ENCODE results near the gene DACH2.

DACH2 gene

DNA sequence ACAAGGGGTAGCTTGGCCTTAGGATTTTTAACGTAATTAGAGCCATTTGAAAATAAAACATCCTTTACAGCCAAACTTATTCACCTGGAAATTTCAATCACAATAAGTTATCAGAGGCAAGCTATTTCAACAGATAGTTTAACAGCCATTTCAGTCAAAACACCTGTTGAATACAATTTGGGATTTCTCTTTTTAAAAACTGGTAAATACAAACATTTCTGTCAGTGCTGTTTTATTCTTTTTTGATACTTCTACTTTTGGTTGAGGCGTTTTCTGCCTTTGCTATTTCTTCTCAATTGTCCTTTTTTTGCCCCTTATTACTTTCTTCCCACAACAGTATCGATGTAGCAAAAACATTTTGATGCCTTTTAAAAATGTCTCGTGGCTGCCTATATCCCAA lies 2.1 kb upstream of the DACH2 start:
- Histone ChIP-seq H3K9ac (ENCODE audit: low read length) (no peak overlapping the region), H3K79me2 (ENCODE audit: control insufficient read depth, insufficient read depth, low read length, poor library complexity) (no peaks in the 10 kb centered on the region), H3K79me1 (ENCODE audit: low read length) (no peaks in the 10 kb centered on the region), H4K12ac (ENCODE audit: low read depth, low read length) (no peak overlapping the region), H3K36me3 (ENCODE audit: control insufficient read depth in 1 of 2, insufficient read depth in 2 of 2, low read length in 2 of 2) (no peaks in the 10 kb centered on the region), H2BK120ac (ENCODE audit: insufficient read depth, low read length, poor library complexity) (no peak overlapping the region), H2AFZ (ENCODE audit: insufficient read depth, low read length, poor library complexity) (no peak overlapping the region), H2AK5ac (ENCODE audit: low read length) (no peak overlapping the region), H3K4me1 (ENCODE audit: control insufficient read depth in 1 of 2, insufficient read depth in 2 of 2, low read length in 2 of 2) (peaks cover 0 to 5% of the 10 kb centered on the region in 2 experiments), H3K23ac (ENCODE audit: low read length) (no peak overlapping the region), H3K4me3 (ENCODE audit: low read depth, low read length) (no peak overlapping the region), H3K27me3 (ENCODE audit: insufficient read depth, low read length) (peaks cover 9% of the 10 kb centered on the region), H3K4me2 (ENCODE audit: low read length) (no peak overlapping the region), H2BK5ac (ENCODE audit: low read depth, low read length, poor library complexity) (no peak overlapping the region), H4K8ac (ENCODE audit: low read depth, low read length) (no peak overlapping the region), H4K91ac (ENCODE audit: low read depth, low read length) (no peak overlapping the region), H3K14ac (ENCODE audit: low read length) (no peak overlapping the region), H3K27ac (ENCODE audit: low read depth, low read length) (no peak overlapping the region), H3K4ac (ENCODE audit: low read depth, low read length) (no peak overlapping the region), H2BK12ac (ENCODE audit: low read length) (no peak overlapping the region), H3K18ac (ENCODE audit: low read length) (no peak overlapping the region), H3K9me3 (ENCODE audit: insufficient read depth, low read depth, low read length) (no peaks in the 10 kb centered on the region)
- WGBS (ENCODE audit: extremely low coverage, insufficient coverage, insufficient read length), result no CpG with 5 or more reads among the region's 4 CpGs
- no peak for DNase-seq

DNA sequence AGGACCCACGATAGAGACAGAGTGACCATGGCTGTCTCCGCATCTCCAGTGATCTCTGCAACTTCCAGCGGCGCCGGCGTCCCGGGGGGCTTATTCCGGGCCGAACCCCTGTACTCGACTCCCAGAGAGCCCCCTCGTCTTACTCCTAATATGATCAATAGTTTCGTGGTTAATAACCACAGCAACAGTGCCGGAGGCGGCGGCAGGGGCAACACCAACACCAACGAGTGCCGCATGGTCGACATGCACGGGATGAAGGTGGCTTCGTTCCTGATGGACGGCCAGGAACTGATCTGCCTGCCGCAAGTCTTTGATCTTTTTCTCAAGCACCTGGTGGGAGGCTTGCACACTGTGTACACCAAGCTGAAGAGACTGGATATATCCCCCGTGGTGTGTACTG lies 343 bp downstream of the DACH2 start:
- H3K4ac ChIP-seq (ENCODE audit: low read depth, low read length), result no peak overlapping the region
- peak overlapping the region; percentile 47 for H3K4me3 ChIP-seq (ENCODE audit: low read depth, low read length)
- H3K18ac ChIP-seq (ENCODE audit: low read length), result no peak overlapping the region
- H2AK5ac ChIP-seq (ENCODE audit: low read length), result no peak overlapping the region
- H3K27ac ChIP-seq (ENCODE audit: low read depth, low read length), result no peak overlapping the region
- no peak overlapping the region for H4K91ac ChIP-seq (ENCODE audit: low read depth, low read length)
- H4K12ac ChIP-seq (ENCODE audit: low read depth, low read length), result no peak overlapping the region
- H3K27me3 ChIP-seq (ENCODE audit: insufficient read depth, low read length), result peaks cover 9% of the 10 kb centered on the region
- no peaks in the 10 kb centered on the region for H3K79me1 ChIP-seq (ENCODE audit: low read length)
- no CpG with 5 or more reads among the region's 23 CpGs for WGBS (ENCODE audit: extremely low coverage, insufficient coverage, insufficient read length)
- H3K4me2 ChIP-seq (ENCODE audit: low read length), result peak overlapping the region; percentile 79
- H2BK5ac ChIP-seq (ENCODE audit: low read depth, low read length, poor library complexity), result no peak overlapping the region
- peaks cover 0 to 5% of the 10 kb centered on the region in 2 experiments for H3K4me1 ChIP-seq (ENCODE audit: control insufficient read depth in 1 of 2, insufficient read depth in 2 of 2, low read length in 2 of 2)
- H2BK120ac ChIP-seq (ENCODE audit: insufficient read depth, low read length, poor library complexity), result no peak overlapping the region
- no peak overlapping the region for H3K23ac ChIP-seq (ENCODE audit: low read length)
- H2AFZ ChIP-seq (ENCODE audit: insufficient read depth, low read length, poor library complexity), result peak overlapping the region; percentile 54
- no peaks in the 10 kb centered on the region for H3K9me3 ChIP-seq (ENCODE audit: insufficient read depth, low read depth, low read length)
- no peak for DNase-seq
- H3K36me3 ChIP-seq (ENCODE audit: control insufficient read depth in 1 of 2, insufficient read depth in 2 of 2, low read length in 2 of 2), result no peaks in the 10 kb centered on the region
- no peak overlapping the region for H3K14ac ChIP-seq (ENCODE audit: low read length)
- no peak overlapping the region for H2BK12ac ChIP-seq (ENCODE audit: low read length)
- no peak overlapping the region for H3K9ac ChIP-seq (ENCODE audit: low read length)
- H3K79me2 ChIP-seq (ENCODE audit: control insufficient read depth, insufficient read depth, low read length, poor library complexity), result no peaks in the 10 kb centered on the region
- no peak overlapping the region for H4K8ac ChIP-seq (ENCODE audit: low read depth, low read length)

DNA sequence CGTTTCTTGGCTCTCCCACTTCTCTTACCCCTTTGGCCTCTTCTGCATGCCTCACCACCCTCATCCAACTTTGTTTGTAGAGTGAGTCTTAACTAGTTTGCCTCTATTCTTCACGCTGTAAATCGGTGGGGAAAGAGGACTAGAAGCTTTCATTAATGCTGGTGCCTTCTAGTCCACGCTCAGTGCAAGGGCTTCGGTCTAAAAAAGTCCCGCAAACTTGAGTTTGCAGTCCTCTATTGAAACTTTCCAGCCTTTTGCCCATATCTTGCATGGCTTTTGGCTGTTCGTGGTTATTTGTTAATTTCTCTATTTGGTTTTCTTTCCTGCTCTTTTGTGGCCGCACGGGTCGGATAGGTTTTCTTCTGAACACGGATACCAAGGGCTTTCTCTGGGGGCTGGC lies 868 bp downstream of the DACH2 start:
- no peaks in the 10 kb centered on the region for H3K79me1 ChIP-seq (ENCODE audit: low read length)
- no CpG with 5 or more reads among the region's 11 CpGs for WGBS (ENCODE audit: extremely low coverage, insufficient coverage, insufficient read length)

DNA sequence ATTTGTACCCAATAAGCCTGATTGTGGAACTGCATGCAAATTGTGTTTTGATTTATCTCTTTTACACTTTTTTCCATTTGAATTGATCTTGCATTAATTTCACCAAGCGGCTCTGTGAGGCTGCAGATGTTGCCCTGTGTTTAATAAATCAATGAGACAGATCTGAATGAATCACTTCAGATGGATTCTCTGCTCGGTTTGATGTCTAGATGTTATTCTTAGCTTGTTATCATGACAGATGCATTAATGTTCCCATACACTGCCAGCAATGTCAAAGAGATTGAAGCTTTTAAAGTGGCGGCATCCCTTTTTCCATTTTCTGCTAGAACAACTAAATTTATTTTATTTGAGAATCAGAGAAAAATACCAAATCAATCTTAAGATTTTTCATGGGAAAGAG lies 6.3 kb downstream of the DACH2 start:
- no peak overlapping the region for H2BK5ac ChIP-seq (ENCODE audit: low read depth, low read length, poor library complexity)
- H3K23ac ChIP-seq (ENCODE audit: low read length), result no peak overlapping the region
- H2AK5ac ChIP-seq (ENCODE audit: low read length), result no peak overlapping the region
- H3K9me3 ChIP-seq (ENCODE audit: insufficient read depth, low read depth, low read length), result no peaks in the 10 kb centered on the region
- H4K91ac ChIP-seq (ENCODE audit: low read depth, low read length), result no peak overlapping the region
- H3K36me3 ChIP-seq (ENCODE audit: control insufficient read depth in 1 of 2, insufficient read depth in 2 of 2, low read length in 2 of 2), result no peaks in the 10 kb centered on the region
- DNase-seq, result no peak
- no peak overlapping the region for H3K4me3 ChIP-seq (ENCODE audit: low read depth, low read length)
- no peaks in the 10 kb centered on the region for H3K4me1 ChIP-seq (ENCODE audit: control insufficient read depth in 1 of 2, insufficient read depth in 2 of 2, low read length in 2 of 2)
- H3K27ac ChIP-seq (ENCODE audit: low read depth, low read length), result no peak overlapping the region
- WGBS (ENCODE audit: extremely low coverage, insufficient coverage, insufficient read length), result no CpG with 5 or more reads among the region's 3 CpGs
- no peak overlapping the region for H4K8ac ChIP-seq (ENCODE audit: low read depth, low read length)
- peaks cover 2% of the 10 kb centered on the region for H3K27me3 ChIP-seq (ENCODE audit: insufficient read depth, low read length)
- no peaks in the 10 kb centered on the region for H3K79me1 ChIP-seq (ENCODE audit: low read length)
- H3K9ac ChIP-seq (ENCODE audit: low read length), result no peak overlapping the region
- H2BK12ac ChIP-seq (ENCODE audit: low read length), result no peak overlapping the region
- no peak overlapping the region for H4K12ac ChIP-seq (ENCODE audit: low read depth, low read length)
- no peak overlapping the region for H2BK120ac ChIP-seq (ENCODE audit: insufficient read depth, low read length, poor library complexity)
- no peak overlapping the region for H3K14ac ChIP-seq (ENCODE audit: low read length)
- no peaks in the 10 kb centered on the region for H3K79me2 ChIP-seq (ENCODE audit: control insufficient read depth, insufficient read depth, low read length, poor library complexity)
- no peak overlapping the region for H3K4me2 ChIP-seq (ENCODE audit: low read length)
- no peak overlapping the region for H3K4ac ChIP-seq (ENCODE audit: low read depth, low read length)
- H3K18ac ChIP-seq (ENCODE audit: low read length), result no peak overlapping the region
- no peak overlapping the region for H2AFZ ChIP-seq (ENCODE audit: insufficient read depth, low read length, poor library complexity)

More for the DNA sequence above, 868 bp downstream of the DACH2 start:
- H4K8ac ChIP-seq (ENCODE audit: low read depth, low read length), result no peak overlapping the region
- DNase-seq, result no peak
- no peaks in the 10 kb centered on the region for H3K36me3 ChIP-seq (ENCODE audit: control insufficient read depth in 1 of 2, insufficient read depth in 2 of 2, low read length in 2 of 2)
- no peak overlapping the region for H3K18ac ChIP-seq (ENCODE audit: low read length)
- peak overlapping the region; percentile 79 for H3K4me2 ChIP-seq (ENCODE audit: low read length)
- H3K79me2 ChIP-seq (ENCODE audit: control insufficient read depth, insufficient read depth, low read length, poor library complexity), result no peaks in the 10 kb centered on the region
- H2BK5ac ChIP-seq (ENCODE audit: low read depth, low read length, poor library complexity), result no peak overlapping the region
- no peak overlapping the region for H3K23ac ChIP-seq (ENCODE audit: low read length)
- H3K27me3 ChIP-seq (ENCODE audit: insufficient read depth, low read length), result peaks cover 9% of the 10 kb centered on the region
- no peak overlapping the region for H3K27ac ChIP-seq (ENCODE audit: low read depth, low read length)
- H4K91ac ChIP-seq (ENCODE audit: low read depth, low read length), result no peak overlapping the region
- no peak overlapping the region for H2BK12ac ChIP-seq (ENCODE audit: low read length)
- H2AFZ ChIP-seq (ENCODE audit: insufficient read depth, low read length, poor library complexity), result peak overlapping the region; percentile 54
- no peak overlapping the region for H4K12ac ChIP-seq (ENCODE audit: low read depth, low read length)
- no peak overlapping the region for H2BK120ac ChIP-seq (ENCODE audit: insufficient read depth, low read length, poor library complexity)
- H3K9ac ChIP-seq (ENCODE audit: low read length), result no peak overlapping the region
- H3K9me3 ChIP-seq (ENCODE audit: insufficient read depth, low read depth, low read length), result no peaks in the 10 kb centered on the region
- no peak overlapping the region for H3K4ac ChIP-seq (ENCODE audit: low read depth, low read length)
- H2AK5ac ChIP-seq (ENCODE audit: low read length), result no peak overlapping the region
- H3K4me3 ChIP-seq (ENCODE audit: low read depth, low read length), result no peak overlapping the region
- H3K4me1 ChIP-seq (ENCODE audit: control insufficient read depth in 1 of 2, insufficient read depth in 2 of 2, low read length in 2 of 2), result peaks cover 0 to 5% of the 10 kb centered on the region in 2 experiments
- H3K14ac ChIP-seq (ENCODE audit: low read length), result no peak overlapping the region

Data from trophoblast cell (in vitro differentiated cells and primary cell).